ENCODE results near the gene LPCAT2.
A peak's percentile ranks its signal among the peaks of the same experiment; 100 is the strongest.

LPCAT2 gene

DNA sequence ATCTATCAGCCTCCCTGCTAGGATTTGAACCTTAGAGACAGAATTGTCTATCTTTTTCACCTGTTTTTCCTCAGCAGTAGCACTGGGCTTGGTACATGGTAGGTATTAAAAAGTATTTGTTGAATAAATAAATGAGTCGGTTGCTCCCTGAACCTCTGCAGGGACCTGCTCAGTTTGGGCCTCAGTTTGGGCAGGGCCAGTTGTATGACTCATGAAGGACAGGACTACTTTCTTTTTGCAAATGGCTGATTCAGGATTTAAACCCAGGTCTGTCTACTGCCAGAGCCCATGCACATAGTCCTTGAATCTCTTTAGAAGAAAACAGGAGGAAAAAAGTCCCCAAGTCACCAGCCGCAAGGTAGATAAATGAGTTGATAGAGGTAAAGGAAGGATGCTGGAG, 26.8 kb upstream of the LPCAT2 start:
- Histone ChIP-seq H3K36me3 (ENCODE audit: insufficient read depth, low read length) (peaks cover 37% of the 10 kb centered on the region), H3K79me2 (ENCODE audit: control insufficient read depth, insufficient read depth, low read length, unreplicated experiment) (peaks cover 26% of the 10 kb centered on the region), H3K4me1 (ENCODE audit: control insufficient read depth, insufficient read depth, low read length, unreplicated experiment) (peaks cover 41% of the 10 kb centered on the region), H3K27me3 (ENCODE audit: insufficient read depth, low read length) (no peaks in the 10 kb centered on the region), H3K4me3 (ENCODE audit: low read depth, low read length) (peak overlapping the region; percentile 9; the same call in 1 of the 2 replicates), H2AFZ (ENCODE audit: low read length, unreplicated experiment) (no peak overlapping the region), H3K27ac (ENCODE audit: low read depth, low read length) (peak overlapping the region; percentile 34)

DNA sequence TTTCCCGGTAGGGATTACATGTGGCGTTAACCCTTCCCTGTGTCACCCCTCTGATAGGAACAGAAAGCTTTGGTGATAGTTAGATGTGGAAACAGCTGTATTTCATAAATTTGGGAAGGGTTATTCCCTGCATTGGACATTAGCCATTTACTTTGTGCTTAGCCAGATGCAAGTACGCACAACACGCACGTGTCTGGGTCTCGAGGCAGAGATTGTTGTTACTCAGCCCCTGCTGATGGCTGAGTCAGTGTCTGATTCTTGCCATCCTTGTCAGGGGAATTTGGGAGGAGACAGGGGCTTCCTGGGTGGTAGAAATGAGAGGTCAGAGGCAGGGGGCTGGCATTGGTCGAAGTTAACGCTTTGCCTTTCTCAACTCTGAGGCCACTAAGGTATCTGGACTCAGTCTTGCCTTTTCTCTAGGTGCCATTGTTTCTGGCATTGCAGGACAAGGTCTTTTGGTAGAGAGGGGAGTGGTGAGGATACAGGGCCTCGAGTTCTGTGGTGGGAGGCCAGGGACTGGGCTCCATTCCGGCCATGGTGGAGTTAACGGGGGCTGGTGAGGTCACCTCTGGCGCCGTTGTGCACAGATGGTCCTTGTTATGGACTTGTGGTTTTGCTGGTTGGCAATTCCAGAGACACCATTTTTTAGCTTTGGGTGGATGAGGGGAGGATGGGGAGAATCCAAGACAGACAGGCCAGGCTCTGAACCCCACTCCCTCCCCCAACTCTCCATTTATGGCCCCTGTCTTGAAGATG, 21.6 kb upstream of the LPCAT2 start:
- no peaks in the 10 kb centered on the region for H3K27me3 ChIP-seq (ENCODE audit: insufficient read depth, low read length)
- peak overlapping the region; percentile 12; the same call in 1 of the 2 replicates for H3K4me3 ChIP-seq (ENCODE audit: low read depth, low read length)
- H3K27ac ChIP-seq (ENCODE audit: low read depth, low read length) = peak overlapping the region; percentile 86
- H3K79me2 ChIP-seq (ENCODE audit: control insufficient read depth, insufficient read depth, low read length, unreplicated experiment) = peaks cover 9% of the 10 kb centered on the region
- peaks cover 33% of the 10 kb centered on the region for H3K4me1 ChIP-seq (ENCODE audit: control insufficient read depth, insufficient read depth, low read length, unreplicated experiment)
- peaks cover 44% of the 10 kb centered on the region for H3K36me3 ChIP-seq (ENCODE audit: insufficient read depth, low read length)
- no peak overlapping the region for H2AFZ ChIP-seq (ENCODE audit: low read length, unreplicated experiment)

DNA sequence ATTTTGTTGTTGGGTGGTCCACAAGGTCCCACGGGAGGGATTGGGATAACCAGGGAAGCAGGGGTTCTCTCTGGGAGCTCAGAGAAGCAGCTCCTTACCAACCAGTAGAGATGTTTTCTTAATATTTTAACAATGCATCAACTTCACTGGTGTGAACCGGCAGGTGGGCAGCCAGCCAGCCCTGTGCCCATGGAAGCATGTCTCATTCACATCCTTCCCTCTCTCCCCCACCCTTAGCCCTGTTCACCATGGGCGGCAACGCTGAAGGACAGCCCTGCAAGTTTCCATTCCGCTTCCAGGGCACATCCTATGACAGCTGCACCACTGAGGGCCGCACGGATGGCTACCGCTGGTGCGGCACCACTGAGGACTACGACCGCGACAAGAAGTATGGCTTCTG, 20.6 kb upstream of the LPCAT2 start:
- H3K4me3 ChIP-seq (ENCODE audit: low read depth, low read length) = no peak overlapping the region
- peaks cover 26% of the 10 kb centered on the region for H3K4me1 ChIP-seq (ENCODE audit: control insufficient read depth, insufficient read depth, low read length, unreplicated experiment)
- no peaks in the 10 kb centered on the region for H3K79me2 ChIP-seq (ENCODE audit: control insufficient read depth, insufficient read depth, low read length, unreplicated experiment)
- H3K36me3 ChIP-seq (ENCODE audit: insufficient read depth, low read length) = peaks cover 38% of the 10 kb centered on the region
- H2AFZ ChIP-seq (ENCODE audit: low read length, unreplicated experiment) = no peak overlapping the region
- H3K27me3 ChIP-seq (ENCODE audit: insufficient read depth, low read length) = no peaks in the 10 kb centered on the region
- H3K27ac ChIP-seq (ENCODE audit: low read depth, low read length) = peak overlapping the region; percentile 86; the same call in 1 of the 2 replicates

DNA sequence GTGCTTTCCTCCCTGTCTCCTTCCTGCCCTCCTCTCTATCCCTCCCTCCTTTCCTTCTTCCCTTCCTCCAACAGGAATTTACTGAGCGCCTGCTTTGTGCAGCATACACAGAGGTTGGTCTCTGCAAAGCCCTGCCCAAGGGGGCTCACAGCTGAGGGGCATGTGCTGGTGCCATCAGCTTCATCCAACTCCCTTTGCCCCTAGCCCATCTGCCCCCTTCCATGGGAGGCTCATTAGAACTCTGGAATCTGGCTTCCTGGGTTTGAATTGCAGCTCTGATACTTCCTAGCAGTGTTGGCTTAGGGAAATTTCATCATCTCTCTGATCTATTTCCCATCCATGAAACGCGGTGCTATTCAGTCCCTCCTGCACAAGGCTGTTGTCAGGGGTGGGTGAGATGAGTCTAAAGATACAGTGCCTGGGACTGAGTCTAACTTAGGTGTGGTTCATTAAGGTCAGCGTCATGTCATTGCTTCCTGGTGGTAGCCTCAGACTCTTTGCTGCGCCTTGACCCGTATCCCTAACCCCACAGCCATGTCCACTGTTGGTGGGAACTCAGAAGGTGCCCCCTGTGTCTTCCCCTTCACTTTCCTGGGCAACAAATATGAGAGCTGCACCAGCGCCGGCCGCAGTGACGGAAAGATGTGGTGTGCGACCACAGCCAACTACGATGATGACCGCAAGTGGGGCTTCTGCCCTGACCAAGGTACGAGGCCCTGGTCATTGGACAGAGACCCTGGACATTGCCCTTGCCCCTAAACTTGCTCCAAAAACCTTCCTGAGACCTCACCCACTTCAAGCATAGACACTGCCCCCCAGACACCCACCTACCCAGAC, 19.5 kb upstream of the LPCAT2 start:
- Histone ChIP-seq H2AFZ (ENCODE audit: low read length, unreplicated experiment) (no peak overlapping the region), H3K27ac (ENCODE audit: low read depth, low read length) (no peak overlapping the region), H3K4me1 (ENCODE audit: control insufficient read depth, insufficient read depth, low read length, unreplicated experiment) (peaks cover 28% of the 10 kb centered on the region), H3K79me2 (ENCODE audit: control insufficient read depth, insufficient read depth, low read length, unreplicated experiment) (no peaks in the 10 kb centered on the region), H3K27me3 (ENCODE audit: insufficient read depth, low read length) (no peaks in the 10 kb centered on the region), H3K4me3 (ENCODE audit: low read depth, low read length) (no peak overlapping the region), H3K36me3 (ENCODE audit: insufficient read depth, low read length) (peaks cover 29% of the 10 kb centered on the region)

DNA sequence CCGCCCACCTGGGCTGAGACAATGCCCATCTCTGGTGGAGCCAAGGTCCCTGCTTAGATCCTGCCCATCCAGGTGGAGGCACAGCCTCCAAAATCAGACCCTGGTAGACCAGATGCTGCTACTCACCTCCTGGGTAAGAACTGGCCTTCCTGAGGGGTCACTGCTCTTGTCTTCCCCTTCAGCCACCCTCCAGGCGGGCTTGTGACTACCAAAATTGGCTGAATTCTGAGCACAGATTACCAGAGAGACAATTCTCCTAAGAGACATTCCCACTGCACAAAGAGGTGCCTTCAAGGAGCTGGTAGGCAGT, 19.0 kb upstream of the LPCAT2 start:
- H3K27ac ChIP-seq (ENCODE audit: low read depth, low read length) = no peak overlapping the region
- H2AFZ ChIP-seq (ENCODE audit: low read length, unreplicated experiment) = no peak overlapping the region
- H3K4me3 ChIP-seq (ENCODE audit: low read depth, low read length) = no peak overlapping the region
- H3K27me3 ChIP-seq (ENCODE audit: insufficient read depth, low read length) = no peaks in the 10 kb centered on the region
- no peaks in the 10 kb centered on the region for H3K79me2 ChIP-seq (ENCODE audit: control insufficient read depth, insufficient read depth, low read length, unreplicated experiment)
- peaks cover 23% of the 10 kb centered on the region for H3K36me3 ChIP-seq (ENCODE audit: insufficient read depth, low read length)
- H3K4me1 ChIP-seq (ENCODE audit: control insufficient read depth, insufficient read depth, low read length, unreplicated experiment) = peaks cover 34% of the 10 kb centered on the region

DNA sequence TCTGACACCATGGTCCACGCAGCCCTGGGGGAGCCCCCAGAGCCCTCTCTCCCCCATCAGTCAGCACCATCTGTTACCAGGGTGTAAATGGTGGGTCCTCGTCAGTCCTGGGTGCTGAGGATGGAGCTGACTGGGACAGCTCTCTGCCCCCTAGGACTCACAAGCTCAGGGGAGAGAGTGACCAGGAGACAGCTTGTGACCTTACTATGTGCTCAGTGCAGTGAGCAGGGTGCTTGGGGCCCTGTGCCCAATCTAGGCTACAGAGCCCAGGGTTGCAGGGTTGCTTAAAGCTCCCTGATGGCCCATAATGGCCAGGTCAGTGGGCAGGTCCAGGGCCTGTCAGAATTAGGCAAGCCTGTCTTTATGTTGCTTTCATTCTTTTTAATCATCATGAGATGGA, 18.6 kb upstream of the LPCAT2 start:
- Histone ChIP-seq H3K27ac (ENCODE audit: low read depth, low read length) (no peak overlapping the region), H3K4me1 (ENCODE audit: control insufficient read depth, insufficient read depth, low read length, unreplicated experiment) (peaks cover 38% of the 10 kb centered on the region), H3K27me3 (ENCODE audit: insufficient read depth, low read length) (no peaks in the 10 kb centered on the region), H2AFZ (ENCODE audit: low read length, unreplicated experiment) (no peak overlapping the region), H3K79me2 (ENCODE audit: control insufficient read depth, insufficient read depth, low read length, unreplicated experiment) (no peaks in the 10 kb centered on the region), H3K36me3 (ENCODE audit: insufficient read depth, low read length) (peaks cover 19% of the 10 kb centered on the region), H3K4me3 (ENCODE audit: low read depth, low read length) (no peak overlapping the region)

DNA sequence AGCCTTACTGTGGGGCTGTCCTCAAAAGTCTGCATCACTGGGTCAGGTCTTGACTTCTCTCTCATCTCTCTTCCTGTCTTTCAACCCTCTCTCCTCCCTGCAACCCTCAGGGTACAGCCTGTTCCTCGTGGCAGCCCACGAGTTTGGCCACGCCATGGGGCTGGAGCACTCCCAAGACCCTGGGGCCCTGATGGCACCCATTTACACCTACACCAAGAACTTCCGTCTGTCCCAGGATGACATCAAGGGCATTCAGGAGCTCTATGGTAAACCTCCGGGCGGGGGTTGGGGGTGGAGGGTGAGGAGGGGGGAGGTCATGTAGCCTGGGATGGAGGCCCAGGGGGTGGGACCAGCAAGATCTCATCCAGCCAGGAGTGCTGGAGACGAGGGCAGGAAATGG, 17.2 kb upstream of the LPCAT2 start:
- Histone ChIP-seq H3K79me2 (ENCODE audit: control insufficient read depth, insufficient read depth, low read length, unreplicated experiment) (no peaks in the 10 kb centered on the region), H3K4me1 (ENCODE audit: control insufficient read depth, insufficient read depth, low read length, unreplicated experiment) (peaks cover 41% of the 10 kb centered on the region), H3K27ac (ENCODE audit: low read depth, low read length) (no peak overlapping the region), H3K27me3 (ENCODE audit: insufficient read depth, low read length) (no peaks in the 10 kb centered on the region), H2AFZ (ENCODE audit: low read length, unreplicated experiment) (no peak overlapping the region), H3K36me3 (ENCODE audit: insufficient read depth, low read length) (peaks cover 14% of the 10 kb centered on the region), H3K4me3 (ENCODE audit: low read depth, low read length) (no peak overlapping the region)

DNA sequence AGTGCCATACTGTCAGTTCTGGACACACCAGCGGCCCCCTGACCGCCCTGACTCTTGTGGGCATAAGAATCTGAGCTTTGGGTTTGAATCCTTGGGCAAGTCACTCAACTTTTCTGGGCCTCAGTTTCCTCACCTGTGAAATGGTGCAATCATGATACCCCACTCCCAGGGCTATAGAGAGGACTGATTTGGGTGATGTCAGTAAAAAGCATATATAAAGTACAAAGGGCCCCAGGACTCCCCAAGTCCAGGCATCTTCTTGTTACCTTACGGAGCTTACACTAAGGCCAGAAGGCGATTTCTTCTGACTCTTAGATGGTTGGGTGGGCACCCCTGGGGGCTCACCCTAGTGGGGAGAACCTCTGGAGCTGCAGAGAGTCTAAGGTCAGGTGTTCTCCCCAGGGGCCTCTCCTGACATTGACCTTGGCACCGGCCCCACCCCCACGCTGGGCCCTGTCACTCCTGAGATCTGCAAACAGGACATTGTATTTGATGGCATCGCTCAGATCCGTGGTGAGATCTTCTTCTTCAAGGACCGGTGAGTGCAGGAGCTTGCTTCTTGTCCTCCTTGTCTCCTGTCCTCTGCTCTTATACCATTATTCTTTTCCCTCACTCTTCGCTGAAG, 16.0 kb upstream of the LPCAT2 start:
- Histone ChIP-seq H3K27me3 (ENCODE audit: insufficient read depth, low read length) (no peaks in the 10 kb centered on the region), H3K4me3 (ENCODE audit: low read depth, low read length) (no peak overlapping the region), H2AFZ (ENCODE audit: low read length, unreplicated experiment) (no peak overlapping the region), H3K79me2 (ENCODE audit: control insufficient read depth, insufficient read depth, low read length, unreplicated experiment) (no peaks in the 10 kb centered on the region), H3K27ac (ENCODE audit: low read depth, low read length) (no peak overlapping the region), H3K4me1 (ENCODE audit: control insufficient read depth, insufficient read depth, low read length, unreplicated experiment) (peaks cover 32% of the 10 kb centered on the region), H3K36me3 (ENCODE audit: insufficient read depth, low read length) (peaks cover 11% of the 10 kb centered on the region; the same call in 1 of the 2 replicates)

DNA sequence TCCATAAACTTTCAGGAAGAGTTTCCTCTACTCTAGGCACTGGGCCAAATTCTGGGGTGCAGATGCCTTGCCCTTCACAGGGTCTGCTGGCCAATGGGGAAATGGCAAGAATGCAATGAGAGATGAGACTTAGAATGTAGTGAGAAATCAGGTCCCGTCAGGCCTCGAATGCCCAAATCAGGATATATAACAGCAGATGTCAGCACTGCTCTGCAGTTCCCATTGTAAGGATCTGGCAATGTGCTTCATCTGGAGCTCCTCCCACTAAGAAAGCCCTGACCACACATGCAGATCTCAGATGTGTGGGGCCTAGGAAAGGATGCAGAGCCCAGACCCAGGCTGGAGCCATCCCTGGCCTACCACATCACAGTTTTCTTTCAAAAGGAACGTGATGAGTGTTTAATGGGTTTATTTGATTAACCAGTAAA, 13.9 kb upstream of the LPCAT2 start:
- H3K27me3 ChIP-seq (ENCODE audit: insufficient read depth, low read length) = no peaks in the 10 kb centered on the region
- H3K4me3 ChIP-seq (ENCODE audit: low read depth, low read length) = no peak overlapping the region
- peaks cover 7% of the 10 kb centered on the region; the same call in 1 of the 2 replicates for H3K36me3 ChIP-seq (ENCODE audit: insufficient read depth, low read length)
- no peak overlapping the region for H3K27ac ChIP-seq (ENCODE audit: low read depth, low read length)
- H3K79me2 ChIP-seq (ENCODE audit: control insufficient read depth, insufficient read depth, low read length, unreplicated experiment) = no peaks in the 10 kb centered on the region
- no peak overlapping the region for H2AFZ ChIP-seq (ENCODE audit: low read length, unreplicated experiment)
- peaks cover 46% of the 10 kb centered on the region for H3K4me1 ChIP-seq (ENCODE audit: control insufficient read depth, insufficient read depth, low read length, unreplicated experiment)

DNA sequence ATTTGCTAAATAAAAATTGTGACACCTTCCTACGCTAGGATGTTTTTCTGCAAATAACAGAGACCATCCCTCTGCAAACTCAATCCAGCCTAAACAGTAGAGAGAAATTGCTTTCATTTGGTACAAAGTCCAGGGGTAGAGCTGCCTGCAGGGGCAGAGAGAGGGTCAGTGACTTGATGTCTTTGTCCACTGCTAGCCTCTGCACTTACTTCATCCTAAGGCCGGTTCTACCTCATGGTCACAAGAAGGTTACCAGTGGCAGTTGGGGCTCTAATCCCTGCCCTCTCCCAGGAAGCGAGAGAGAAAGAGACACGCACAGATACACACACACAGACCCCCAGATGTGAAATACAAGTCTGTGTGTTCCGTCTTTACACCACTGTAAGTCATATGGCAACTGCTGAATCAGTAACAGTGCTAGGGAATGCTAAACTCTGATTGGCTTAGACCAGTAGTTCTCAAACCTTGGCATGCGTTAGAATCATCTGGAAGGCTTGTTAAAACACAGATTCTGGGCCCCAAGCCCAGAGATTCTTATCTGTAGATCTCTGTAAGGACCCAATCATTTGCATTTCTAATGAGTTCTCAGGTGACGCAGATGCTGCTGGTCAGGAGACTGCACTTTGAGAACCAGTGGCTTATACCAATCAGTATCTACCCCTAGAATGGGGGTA, 13.1 kb upstream of the LPCAT2 start:
- Histone ChIP-seq H2AFZ (ENCODE audit: low read length, unreplicated experiment) (no peak overlapping the region), H3K4me3 (ENCODE audit: low read depth, low read length) (no peak overlapping the region), H3K36me3 (ENCODE audit: insufficient read depth, low read length) (peaks cover 7% of the 10 kb centered on the region; the same call in 1 of the 2 replicates), H3K4me1 (ENCODE audit: control insufficient read depth, insufficient read depth, low read length, unreplicated experiment) (peaks cover 53% of the 10 kb centered on the region), H3K27me3 (ENCODE audit: insufficient read depth, low read length) (no peaks in the 10 kb centered on the region), H3K79me2 (ENCODE audit: control insufficient read depth, insufficient read depth, low read length, unreplicated experiment) (no peaks in the 10 kb centered on the region), H3K27ac (ENCODE audit: low read depth, low read length) (no peak overlapping the region)

All from ACC112 (cell line).